ENCODE measurements around the gene FAM110D. TPM values are rescaled to one million over a fixed set of nuclear protein-coding genes. Genes with fewer than 3 reads are reported as not detected.
A peak's percentile ranks its signal among the peaks of the same experiment; 100 is the strongest.

FAM110D gene
- total and polyA plus RNA-seq, 8 donors: 1.0 to 5.1 (median 1.7) TPM

DNA sequence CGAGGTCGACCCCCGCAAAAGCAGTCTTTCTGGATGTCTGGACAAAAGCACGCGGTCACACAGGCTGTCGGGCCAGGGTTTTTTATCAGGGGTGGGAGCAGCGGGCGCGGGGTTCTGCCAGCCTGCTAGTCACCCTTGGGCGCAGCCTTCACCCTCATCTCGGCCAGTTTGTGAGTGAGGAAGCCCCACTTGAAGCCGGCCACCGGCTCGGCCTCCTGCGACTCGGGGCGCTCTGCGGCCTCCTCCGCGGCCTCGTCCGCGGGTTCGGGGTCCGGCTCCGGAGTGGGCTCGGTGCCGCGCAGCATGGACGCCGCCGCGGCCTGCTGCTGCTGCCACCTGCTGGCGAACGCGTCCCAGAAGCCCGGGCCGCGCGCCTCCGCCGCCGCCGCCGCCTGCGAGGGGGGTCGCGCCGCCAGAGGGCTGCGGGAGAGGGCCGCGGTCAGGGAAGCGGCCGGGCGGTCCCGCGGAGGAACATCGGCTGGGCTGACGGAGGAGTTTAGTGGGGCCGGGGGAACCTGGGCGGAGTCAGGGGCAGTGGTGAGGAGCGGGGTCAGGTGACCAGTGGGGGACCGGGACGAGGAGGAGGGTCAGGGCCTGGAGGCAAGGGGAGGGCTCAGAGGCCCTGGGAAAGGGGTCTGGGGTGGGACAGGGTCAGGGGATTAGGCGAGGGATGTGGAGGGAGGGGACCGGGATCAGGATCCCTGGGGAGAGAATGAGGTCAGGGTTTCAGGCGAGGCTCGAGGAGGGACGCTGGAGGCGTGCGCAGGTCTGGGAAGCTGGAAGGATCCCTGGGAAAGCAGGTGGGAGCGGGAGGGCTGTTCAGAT, 5.4 kb downstream of the FAM110D start:
- intact Hi-C loops (cut with DNase I): loop anchor here in 1 of 2 donors (10.0 kb wide), 1 partner anchor 129 kb away; no protein-coding TSS in a partner anchor
- peak in 2 of 4 donors; percentile 55 to 91 for DNase-seq
- TF ChIP-seq, protein P1, sequence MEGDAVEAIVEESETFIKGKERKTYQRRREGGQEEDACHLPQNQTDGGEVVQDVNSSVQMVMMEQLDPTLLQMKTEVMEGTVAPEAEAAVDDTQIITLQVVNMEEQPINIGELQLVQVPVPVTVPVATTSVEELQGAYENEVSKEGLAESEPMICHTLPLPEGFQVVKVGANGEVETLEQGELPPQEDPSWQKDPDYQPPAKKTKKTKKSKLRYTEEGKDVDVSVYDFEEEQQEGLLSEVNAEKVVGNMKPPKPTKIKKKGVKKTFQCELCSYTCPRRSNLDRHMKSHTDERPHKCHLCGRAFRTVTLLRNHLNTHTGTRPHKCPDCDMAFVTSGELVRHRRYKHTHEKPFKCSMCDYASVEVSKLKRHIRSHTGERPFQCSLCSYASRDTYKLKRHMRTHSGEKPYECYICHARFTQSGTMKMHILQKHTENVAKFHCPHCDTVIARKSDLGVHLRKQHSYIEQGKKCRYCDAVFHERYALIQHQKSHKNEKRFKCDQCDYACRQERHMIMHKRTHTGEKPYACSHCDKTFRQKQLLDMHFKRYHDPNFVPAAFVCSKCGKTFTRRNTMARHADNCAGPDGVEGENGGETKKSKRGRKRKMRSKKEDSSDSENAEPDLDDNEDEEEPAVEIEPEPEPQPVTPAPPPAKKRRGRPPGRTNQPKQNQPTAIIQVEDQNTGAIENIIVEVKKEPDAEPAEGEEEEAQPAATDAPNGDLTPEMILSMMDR (IDR thresholded peaks at IDR 0.05): peak; percentile 60 to 77
- Histone ChIP-seq H3K4me3 (peak overlapping the region; percentile 24 to 25), H3K27me3 (peaks cover 0 to 61% of the 10 kb centered on the region in 2 donors), H3K9me3 (no peaks in the 10 kb centered on the region), H3K4me1 (peaks cover 0 to 32% of the 10 kb centered on the region in 2 donors), H3K27ac (no peak overlapping the region), H3K36me3 (no peaks in the 10 kb centered on the region)
- peak; percentile 63 for ATAC-seq

DNA sequence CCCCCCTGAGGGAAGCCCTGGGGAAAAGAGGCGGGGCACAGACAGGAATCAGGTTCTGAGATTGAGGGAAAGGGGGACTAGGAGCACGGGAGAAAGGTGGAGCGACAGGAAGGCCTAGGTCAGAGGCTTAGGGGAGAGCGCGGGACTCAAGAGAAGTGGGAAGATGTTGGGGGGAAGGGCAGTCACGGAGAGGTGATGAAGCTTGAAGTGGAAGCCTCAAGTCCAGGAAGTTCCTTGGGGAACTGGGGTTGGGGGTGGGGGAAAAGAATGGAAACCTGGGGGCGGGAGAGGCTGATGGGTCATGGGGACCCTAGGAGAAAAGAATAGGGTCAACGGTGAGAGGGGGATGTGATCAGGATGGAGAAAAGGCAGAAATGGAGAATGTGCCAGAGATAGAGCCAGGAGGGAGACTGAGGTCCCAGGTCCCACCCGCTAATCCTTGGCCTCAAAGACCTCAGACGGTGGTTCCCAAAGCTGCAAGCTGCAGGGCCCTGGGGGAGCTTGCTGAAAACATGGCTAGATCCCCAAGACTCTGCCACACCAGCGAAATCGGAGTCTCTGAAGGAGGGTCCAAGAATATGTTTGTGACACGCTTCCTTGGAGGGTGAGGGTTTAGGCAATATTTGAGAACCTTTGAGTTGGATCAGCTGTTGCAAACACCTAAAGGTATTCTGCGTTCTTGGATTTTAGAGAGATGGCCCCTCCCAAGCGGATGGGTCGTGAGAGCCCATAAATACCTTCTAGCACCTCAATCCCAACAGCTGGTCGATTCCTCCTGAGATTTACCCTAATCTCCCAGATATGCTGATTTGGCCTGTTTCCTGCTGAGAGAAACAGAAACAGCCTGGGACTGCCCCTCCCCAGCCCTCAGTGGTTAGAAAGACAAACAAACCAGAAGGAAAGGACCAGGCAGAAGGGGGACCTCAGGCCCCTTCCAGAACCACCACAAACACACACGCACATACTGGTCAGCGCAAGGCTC, 6.3 kb downstream of the FAM110D start:
- ATAC-seq: no peak
- DNase-seq: peak in 1 of 4 donors; percentile 41
- no peak overlapping the region for H3K27ac ChIP-seq
- no peaks in the 10 kb centered on the region for H3K9me3 ChIP-seq
- H3K4me3 ChIP-seq: no peak overlapping the region
- H3K4me1 ChIP-seq: peaks cover under 1 to 38% of the 10 kb centered on the region in 2 donors
- peaks cover 0 to 55% of the 10 kb centered on the region in 2 donors for H3K27me3 ChIP-seq
- intact Hi-C loops (cut with DNase I): loop anchor here in 1 of 2 donors (10.0 kb wide), 1 partner anchor 130 kb away; no protein-coding TSS in a partner anchor
- TF ChIP-seq, protein P1 (IDR thresholded peaks at IDR 0.05): no peak
- H3K36me3 ChIP-seq: no peaks in the 10 kb centered on the region

DNA sequence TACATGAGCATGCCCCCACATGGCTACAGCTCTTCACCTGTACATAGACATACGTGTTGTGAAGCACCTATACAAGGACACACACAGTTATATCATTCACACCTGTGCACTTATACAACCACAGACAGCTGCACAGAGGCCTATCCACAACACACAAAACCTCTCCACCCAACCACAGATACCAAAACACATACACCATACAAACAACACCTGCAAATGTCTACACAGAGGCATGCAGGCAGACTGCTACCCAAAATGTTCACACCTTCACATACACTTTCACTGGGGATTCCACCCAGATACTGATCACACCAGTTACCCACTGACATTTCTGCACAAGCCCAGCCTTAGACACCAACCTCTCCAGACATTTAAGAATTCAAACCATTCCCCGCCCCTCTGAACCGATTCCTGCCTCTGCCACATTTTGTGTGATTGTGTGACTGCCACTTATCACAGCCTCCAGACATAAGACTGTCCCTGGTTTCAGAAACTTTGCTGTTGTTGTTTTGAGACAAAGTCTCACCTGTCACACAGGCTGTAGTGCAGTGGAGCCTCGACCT, 7.9 kb downstream of the FAM110D start:
- Histone ChIP-seq H3K4me1 (peaks cover 5 to 43% of the 10 kb centered on the region in 2 donors), H3K9me3 (no peaks in the 10 kb centered on the region), H3K27me3 (peaks cover 0 to 38% of the 10 kb centered on the region in 2 donors), H3K27ac (no peak overlapping the region), H3K4me3 (no peak overlapping the region), H3K36me3 (peaks cover 0 to 3% of the 10 kb centered on the region in 2 donors)
- ATAC-seq: no peak
- intact Hi-C loops (cut with DNase I): loop anchor here in 1 of 2 donors (10.0 kb wide), 1 partner anchor 132 kb away; no protein-coding TSS in a partner anchor
- DNase-seq: peak in 1 of 4 donors; percentile 21
- TF ChIP-seq, protein P1 (IDR thresholded peaks at IDR 0.05): no peak

DNA sequence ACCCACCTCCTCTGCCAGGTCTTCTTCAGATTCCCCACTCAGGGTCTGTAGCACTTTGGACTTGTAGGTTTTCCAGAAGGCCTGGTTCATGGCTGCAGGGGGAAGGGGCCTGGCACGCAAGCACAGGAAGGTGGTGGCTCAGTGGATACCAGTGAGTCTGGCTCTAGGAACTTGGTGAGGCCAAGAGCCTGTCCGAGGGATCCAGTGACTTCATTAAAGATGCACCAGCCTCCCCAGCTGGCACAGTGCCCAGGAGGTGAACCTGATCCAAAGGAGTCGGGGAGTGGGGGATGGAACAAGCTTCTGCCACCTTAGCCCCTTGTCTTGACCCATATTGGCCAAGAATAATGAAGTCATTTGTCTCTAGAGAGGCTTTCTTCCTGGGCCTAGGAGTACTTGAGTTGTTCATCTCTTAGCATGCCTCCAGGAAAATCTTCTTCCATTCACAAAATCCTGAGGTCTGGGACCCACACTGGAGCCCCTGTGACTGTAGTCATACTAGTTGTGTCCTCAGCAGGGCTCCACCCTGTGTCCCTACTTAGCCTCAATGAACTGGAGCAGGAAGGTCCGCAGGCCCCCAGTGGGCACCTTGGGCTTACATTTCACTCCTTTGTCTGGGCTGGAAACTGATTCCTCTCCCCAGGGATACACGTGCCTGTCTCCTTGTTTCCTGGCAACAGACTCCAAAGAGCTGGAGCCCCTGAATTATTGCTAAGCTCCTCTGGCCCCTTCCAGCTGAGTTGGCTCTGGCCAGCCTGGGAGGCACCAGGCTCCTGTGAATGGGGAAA, 9.7 kb downstream of the FAM110D start, which contains the start of gene C1orf232:
Gene C1orf232, minus strand, starts transcription at position 554 of the 788 bp plus-strand sequence. Its CDS starts 464 bp downstream, at position 90.
- intact Hi-C loops (cut with DNase I): loop anchor here in 1 of 2 donors (10.0 kb wide), 1 partner anchor 134 kb away; no protein-coding TSS in a partner anchor
- TF ChIP-seq, protein P1 (IDR thresholded peaks at IDR 0.05): no peak
- H3K36me3 ChIP-seq: peaks cover 0 to 4% of the 10 kb centered on the region in 2 donors
- H3K4me3 ChIP-seq: peak within 1 kb of the TSS; percentile 71 to 81
- DNase-seq (peak in 1 of 4 donors; percentile 32), ATAC-seq (no peak)
- peaks cover 0 to 22% of the 10 kb centered on the region in 2 donors for H3K27me3 ChIP-seq
- H3K4me1 ChIP-seq: peaks cover 5 to 33% of the 10 kb centered on the region in 2 donors
- peak within 1 kb of the TSS in 1 of 2 donors; percentile 80 for H3K27ac ChIP-seq
- H3K9me3 ChIP-seq: no peaks in the 10 kb centered on the region

Measured in left lung (tissue), 10 donors.